Suprapubic skin (tissue), 4 donors: ENCODE data around the gene THPO.

Experiments used
- EP300 ChIP-seq: sonication (generic); formaldehyde crosslinking; IDR thresholded peaks from one replicate; pipeline ENCODE4 v1.6.1; 2017; ENCODE audit warnings: antibody characterized with exemption
- POLR2A ChIP-seq, 2 donors: fragments of 450-650 bp; IDR thresholded peaks; one replicate each; pipeline ENCODE4 v1.6.1; 2017; ENCODE audit warnings: antibody characterized with exemption in 2 of 2, mild to moderate bottlenecking in 2 of 2, moderate library complexity in 2 of 2
- POLR2AphosphoS5 ChIP-seq, 3 donors: sonication (generic); formaldehyde crosslinking; IDR thresholded peaks; one replicate each; pipeline ENCODE4 v1.6.1; 2017; ENCODE audit warnings: antibody characterized with exemption in 3 of 3
- TF ChIP-seq, protein P1 (sequence below), 2 donors: fragments of 200-600 bp in 1 of 2; fragments of 450-650 bp in 1 of 2; sonication (generic) in 1 of 2; IDR thresholded peaks; one replicate each; pipeline ENCODE4 v1.5.1; 2016 to 2019; ENCODE audit warnings: antibody characterized with exemption in 2 of 2, mild to moderate bottlenecking in 1 of 2, moderate library complexity in 1 of 2

GRCh38 chr3:184377882-184378445 lies at the start of gene THPO:
- TF ChIP-seq, protein P1, sequence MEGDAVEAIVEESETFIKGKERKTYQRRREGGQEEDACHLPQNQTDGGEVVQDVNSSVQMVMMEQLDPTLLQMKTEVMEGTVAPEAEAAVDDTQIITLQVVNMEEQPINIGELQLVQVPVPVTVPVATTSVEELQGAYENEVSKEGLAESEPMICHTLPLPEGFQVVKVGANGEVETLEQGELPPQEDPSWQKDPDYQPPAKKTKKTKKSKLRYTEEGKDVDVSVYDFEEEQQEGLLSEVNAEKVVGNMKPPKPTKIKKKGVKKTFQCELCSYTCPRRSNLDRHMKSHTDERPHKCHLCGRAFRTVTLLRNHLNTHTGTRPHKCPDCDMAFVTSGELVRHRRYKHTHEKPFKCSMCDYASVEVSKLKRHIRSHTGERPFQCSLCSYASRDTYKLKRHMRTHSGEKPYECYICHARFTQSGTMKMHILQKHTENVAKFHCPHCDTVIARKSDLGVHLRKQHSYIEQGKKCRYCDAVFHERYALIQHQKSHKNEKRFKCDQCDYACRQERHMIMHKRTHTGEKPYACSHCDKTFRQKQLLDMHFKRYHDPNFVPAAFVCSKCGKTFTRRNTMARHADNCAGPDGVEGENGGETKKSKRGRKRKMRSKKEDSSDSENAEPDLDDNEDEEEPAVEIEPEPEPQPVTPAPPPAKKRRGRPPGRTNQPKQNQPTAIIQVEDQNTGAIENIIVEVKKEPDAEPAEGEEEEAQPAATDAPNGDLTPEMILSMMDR (IDR thresholded peaks at IDR 0.05) = no peak
- TF ChIP-seq POLR2A (IDR thresholded peaks at IDR 0.05) (no peak), POLR2AphosphoS5 (IDR thresholded peaks at IDR 0.05) (no peak), EP300 (no peak)
